Measurements from ENCODE around the gene ZFAND5.

The ZFAND5 gene

DNA sequence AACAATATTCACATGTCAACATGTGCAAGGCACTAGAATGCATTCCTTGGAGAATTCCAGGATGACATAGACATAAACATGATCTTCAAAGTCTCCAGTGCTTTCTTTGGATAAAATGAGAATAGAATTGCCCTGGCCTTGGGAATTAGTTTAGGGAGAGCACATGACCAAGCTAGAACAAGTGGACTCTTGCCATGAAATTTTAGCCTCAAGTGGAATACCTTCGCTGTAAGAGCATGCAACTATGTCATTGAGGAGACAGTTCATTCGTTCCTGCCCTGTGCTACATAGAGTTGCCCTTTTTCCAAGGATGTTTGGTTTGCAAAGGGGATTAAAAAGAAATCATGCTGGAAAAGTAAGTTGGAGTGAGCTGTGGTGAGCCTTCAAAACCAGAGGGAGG lies 42.7 kb downstream of the ZFAND5 start:
- no peak for DNase-seq

DNA sequence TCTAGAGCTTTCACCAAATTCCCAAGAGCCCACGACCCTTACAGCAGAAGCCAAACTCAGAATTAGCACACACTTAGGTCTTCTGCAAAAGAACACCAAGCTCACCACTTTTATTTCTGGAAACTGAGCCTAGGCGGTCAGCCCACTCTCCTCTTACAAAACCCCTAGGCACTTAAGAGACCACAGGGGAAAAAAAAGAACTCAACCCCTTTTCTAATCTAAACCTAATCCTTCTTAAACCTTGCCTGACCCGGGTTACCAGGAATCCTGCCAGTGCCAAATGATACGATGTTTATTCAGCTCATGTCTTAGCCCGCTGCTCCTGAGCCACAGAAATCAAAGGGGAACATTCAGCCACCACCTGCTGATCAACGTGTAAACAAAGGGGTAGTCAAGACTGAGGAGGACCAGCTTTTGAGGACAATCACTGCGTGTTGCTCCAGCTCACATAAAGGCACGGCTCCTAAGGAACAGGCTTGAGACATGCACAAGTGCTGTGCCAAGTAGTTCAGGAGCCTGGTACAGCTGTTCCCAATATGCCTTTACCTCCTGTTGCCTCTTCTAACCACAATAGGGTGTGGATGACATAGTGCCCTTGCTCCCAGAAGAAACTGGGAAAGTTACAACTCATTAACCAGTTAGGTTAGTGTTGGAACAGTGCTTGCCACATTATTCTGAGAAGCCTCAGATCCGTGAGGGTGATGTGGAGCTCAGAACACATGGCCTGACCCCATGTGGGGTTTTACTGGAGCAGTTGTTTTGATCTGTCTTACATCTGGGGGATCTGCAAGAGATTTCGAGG lies 49.3 kb downstream of the ZFAND5 start:
- no peak for DNase-seq

DNA sequence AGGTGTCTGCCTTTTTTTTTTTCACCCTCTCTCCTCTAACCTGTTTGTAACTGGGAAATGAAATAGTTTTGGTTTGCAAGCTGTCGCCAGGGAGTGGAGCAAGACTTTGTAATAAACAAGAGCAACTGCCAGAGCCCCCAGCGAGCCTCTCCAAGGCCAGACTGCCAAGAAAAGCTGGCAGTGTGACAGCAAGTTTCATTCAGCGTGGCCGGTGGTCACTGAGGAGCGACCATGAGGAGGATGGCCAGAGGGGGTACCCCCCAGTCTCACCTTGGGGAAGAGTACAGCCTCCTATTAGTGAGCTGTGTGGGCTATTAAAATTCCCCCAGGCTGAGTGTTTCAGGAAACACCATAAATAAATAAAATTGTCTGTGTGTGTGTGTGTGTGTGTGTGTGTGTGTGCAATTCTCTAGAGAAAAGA lies 49.9 kb downstream of the ZFAND5 start:
- no peak for DNase-seq

DNA sequence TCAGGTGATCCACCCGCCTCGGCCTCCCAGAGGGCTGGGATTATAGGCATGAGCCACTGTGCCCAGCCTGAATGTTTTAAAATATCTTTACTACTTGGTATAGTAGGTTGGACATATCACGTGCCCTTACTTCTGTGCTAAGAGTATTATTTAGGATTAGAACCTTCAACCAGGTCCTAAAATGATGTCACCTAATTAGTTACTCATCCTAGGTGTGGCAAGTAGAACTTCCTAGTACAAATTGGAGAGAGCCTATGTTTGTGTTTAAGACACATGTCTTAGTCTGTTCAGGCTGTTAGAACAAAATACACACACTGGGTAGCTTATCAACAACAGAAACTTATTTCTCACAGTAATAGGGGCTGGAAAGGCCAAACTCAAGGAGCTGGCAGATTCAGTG lies 51.5 kb downstream of the ZFAND5 start:
- no peak for DNase-seq

DNA sequence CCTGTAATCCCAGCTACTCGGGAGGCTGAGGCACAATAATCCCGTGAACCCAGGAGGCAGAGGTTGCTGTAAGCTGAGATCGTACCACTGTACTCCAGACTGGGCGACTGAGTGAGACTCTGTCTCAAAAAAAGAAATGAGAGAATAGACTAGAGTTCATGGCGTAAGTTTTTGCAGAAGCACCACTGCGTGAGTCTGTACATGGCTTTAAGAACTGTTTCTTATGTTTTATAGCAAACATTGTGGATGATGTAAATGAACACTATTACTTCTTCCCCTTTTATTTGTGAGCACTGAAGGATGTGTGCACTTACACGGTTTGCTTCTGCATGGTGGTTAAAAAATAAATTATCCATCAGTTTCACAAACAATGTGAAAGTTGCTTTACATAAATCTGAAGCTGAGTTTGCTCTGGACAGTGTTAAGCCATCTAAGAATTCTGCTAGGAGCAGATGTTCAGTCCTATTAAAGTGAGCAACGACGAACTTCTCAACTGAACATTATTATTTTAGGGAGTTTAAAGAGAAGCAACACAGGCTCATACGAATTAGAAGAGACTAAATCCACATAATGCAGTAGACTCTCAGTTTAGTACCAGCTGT lies 52.5 kb downstream of the ZFAND5 start:
- no peak for DNase-seq

DNA sequence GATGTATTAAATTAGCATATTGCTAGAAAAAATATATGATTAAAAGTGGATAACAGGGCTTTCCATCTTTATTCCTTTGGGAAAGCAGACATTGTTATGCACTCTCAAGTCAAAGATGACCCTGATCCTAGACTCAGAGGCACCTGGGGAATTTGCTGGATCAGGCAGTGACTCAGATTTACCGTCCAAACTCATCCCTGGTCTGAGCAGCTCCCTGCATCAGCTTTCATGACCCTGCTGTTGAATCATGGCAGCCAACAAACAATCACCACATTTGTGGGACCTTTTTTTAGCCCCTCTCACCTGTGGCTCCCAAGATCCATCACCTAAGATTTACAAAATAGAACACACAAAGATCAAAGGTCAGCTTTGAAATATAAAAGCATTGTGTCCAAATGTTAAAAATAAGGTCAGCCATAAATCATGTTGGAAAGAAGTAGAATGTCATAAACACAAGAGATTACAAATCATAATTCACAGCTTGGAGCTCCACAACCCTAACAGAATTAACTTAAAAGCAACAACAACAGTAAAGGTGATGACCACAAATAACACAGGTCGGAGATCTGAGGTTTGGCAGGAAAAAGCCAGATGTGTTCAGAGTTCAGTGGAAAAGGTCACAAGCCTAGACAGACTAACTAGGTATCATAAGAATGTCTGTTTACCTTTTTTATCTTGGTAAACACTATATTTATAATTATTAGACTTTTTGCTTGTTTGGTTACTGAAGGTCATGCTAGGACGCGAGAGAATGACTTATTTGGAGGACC lies 55.5 kb downstream of the ZFAND5 start:
- DNase-seq, result no peak

DNA sequence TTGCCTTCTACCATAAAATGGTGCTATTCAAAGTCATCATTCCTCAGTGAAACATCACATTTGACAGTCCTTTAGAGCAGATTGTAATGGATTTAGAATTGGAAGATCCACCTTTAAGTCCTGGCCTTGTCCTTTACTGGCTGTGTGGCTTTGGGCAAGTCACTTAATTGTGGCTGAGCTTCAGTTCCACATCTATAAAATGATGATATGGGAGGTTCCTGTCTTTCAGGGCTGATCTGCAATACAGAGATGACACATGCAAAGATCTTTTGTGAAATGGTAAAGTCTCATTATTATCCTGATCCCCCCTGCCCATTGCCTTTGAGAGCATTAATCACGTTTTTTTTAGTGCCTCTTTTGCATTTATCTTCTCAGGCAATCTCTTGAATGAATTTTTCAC lies 58.2 kb downstream of the ZFAND5 start:
- DNase-seq, result no peak

DNA sequence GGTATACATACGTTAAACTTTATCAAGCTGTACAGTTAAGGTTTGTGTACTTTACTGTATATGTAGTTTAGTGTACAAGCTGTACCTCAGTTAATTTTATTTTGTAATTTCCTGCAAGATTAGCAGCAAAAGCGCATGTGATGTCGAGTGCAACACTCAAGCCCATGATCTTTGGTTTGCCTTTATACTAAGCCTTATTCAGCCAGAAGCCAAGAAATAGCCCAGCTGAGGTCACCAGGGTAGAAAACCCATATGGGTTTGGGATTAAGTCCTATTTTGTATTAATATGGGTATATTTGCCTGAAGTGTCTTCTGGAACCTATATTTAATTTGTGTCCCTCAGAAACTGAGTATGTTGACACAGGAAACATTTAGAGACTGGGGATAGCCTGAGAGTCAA lies 59.3 kb downstream of the ZFAND5 start:
- DNase-seq, result no peak

DNA sequence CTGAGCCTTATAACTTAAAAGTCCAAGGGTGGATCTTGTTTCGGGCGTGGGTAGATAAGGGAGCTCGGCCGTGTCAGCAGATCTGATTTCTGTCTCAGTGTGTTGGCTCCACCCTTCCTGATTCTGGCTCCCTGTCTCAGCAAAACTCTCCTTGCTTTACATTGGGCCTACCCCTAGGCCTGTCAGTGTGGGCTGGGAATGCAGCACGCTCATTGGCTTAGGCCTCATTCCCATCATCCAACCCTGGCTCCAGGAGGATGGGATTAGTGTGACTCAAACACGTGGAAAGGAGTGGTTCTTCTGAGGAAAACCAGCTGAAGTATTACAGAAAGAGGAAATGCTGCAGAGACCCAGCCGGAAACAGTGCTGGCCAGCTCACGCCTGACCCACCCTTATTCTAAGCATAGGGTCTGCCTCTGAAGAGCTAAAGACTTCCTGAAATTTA lies 59.9 kb downstream of the ZFAND5 start:
- peak in 1 of 5 donors; percentile 64 for DNase-seq

DNA sequence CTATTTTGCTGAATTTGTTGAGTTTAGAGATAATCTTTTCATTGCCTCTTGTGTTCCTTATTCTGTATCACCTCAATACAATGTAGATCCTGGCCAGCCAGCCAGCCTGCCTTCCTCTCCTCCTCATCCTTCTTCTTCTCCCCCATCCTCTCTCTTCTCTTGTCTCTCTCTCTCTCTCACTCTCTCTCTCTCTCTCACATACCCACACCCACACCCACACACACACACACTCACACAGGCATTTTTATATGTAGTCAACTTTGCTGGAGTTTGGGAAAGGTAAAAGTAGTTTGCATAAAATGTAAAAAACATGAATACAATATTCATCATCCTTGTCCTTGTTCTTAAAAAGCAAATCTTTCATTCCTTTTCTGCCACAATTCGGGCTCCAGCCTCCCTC lies 60.5 kb downstream of the ZFAND5 start:
- DNase-seq, result no peak

Measured in T-helper 1 cell (primary cell).